ELF-1 (cell line): ENCODE results near the gene ZSCAN23.
"Not testable (repeated sequence)": the region's sequence is repeated elsewhere in the genome, so short reads cannot be mapped to it uniquely, and the experiment has no call there.

Experiments used
- DNase-seq: peaks from one replicate; pipeline ENCODE4 v3.0.0-alpha.2; 2016; ENCODE audit warnings: low read depth, low spot score

ZSCAN23 gene

GRCh38 chr6:28443112-28443773 is at the start of gene ZSCAN23:
TSS of gene ZSCAN23 (minus strand) at chr6:28443491. CDS start at chr6:28436266, 7,225 bp downstream.
- peak; percentile 93 for DNase-seq

GRCh38 chr6:28491984-28492317 is 48.7 kb upstream of the ZSCAN23 start:
- peak; percentile 14 for DNase-seq

- no peak for DNase-seq
Observed at GRCh38 chr6:28490205-28490890, 47.1 kb upstream of the ZSCAN23 start.

GRCh38 chr6:28489366-28490204 is 46.3 kb upstream of the ZSCAN23 start:
- peak; percentile 83 for DNase-seq

GRCh38 chr6:28488916-28489365 is 45.6 kb upstream of the ZSCAN23 start:
- peak; percentile 65 for DNase-seq

- no peak for DNase-seq
Observed at GRCh38 chr6:28486988-28487742, 43.9 kb upstream of the ZSCAN23 start.

GRCh38 chr6:28486533-28486932 is 43.2 kb upstream of the ZSCAN23 start:
- DNase-seq, result no peak

GRCh38 chr6:28485482-28485881 is 42.2 kb upstream of the ZSCAN23 start:
- no peak for DNase-seq

GRCh38 chr6:28480253-28480932 is 37.1 kb upstream of the ZSCAN23 start:
- DNase-seq, result no peak

- DNase-seq, result no peak
Observed at GRCh38 chr6:28478518-28478917, 35.2 kb upstream of the ZSCAN23 start.

- DNase-seq, result peak; percentile 83
Observed at GRCh38 chr6:28474441-28475219, 31.3 kb upstream of the ZSCAN23 start.

- not testable (repeated sequence) for DNase-seq
Observed at GRCh38 chr6:28469153-28469745, 26.0 kb upstream of the ZSCAN23 start.

GRCh38 chr6:28468056-28468455 is 24.8 kb upstream of the ZSCAN23 start:
- no peak for DNase-seq

GRCh38 chr6:28462401-28462800 is 19.1 kb upstream of the ZSCAN23 start:
- DNase-seq, result no peak

GRCh38 chr6:28458568-28458967 is 15.3 kb upstream of the ZSCAN23 start:
- no peak for DNase-seq

- DNase-seq, result no peak
Observed at GRCh38 chr6:28449056-28449455, 5.8 kb upstream of the ZSCAN23 start.

GRCh38 chr6:28447512-28447906 is 4.2 kb upstream of the ZSCAN23 start:
- not testable (repeated sequence) for DNase-seq

- DNase-seq, result peak; percentile 54
Observed at GRCh38 chr6:28446818-28447511, 3.7 kb upstream of the ZSCAN23 start.

- peak; percentile 27 for DNase-seq
Observed at GRCh38 chr6:28444759-28445158, 1.5 kb upstream of the ZSCAN23 start.
